Renal cortical epithelial cell (primary cell): ENCODE results near the gene CUEDC2. TPM values are rescaled to one million over a fixed set of nuclear protein-coding genes. Genes with fewer than 3 reads are reported as not detected.

Source experiments
- total RNA-seq: library from RNA; depleted of rRNA; stranded (reverse); fragments of >200 nt; gene quantifications from 2 replicates; pipeline ENCODE4 v1.2.3, GENCODE V29; 2014

Gene CUEDC2
- total RNA-seq, 1 donor from 2014 or later: 49.5 TPM

Other genes with a start within 250 kb of the CUEDC2 start
- gene ELOVL3, start 206.3 kb downstream of the CUEDC2 start, total RNA-seq: 0.69 and 1.3 TPM in 2 replicates
- gene PITX3, start 191.1 kb downstream of the CUEDC2 start, total RNA-seq: 1.7 and 2.2 TPM in 2 replicates
- gene GBF1, start 187.0 kb downstream of the CUEDC2 start, total RNA-seq: 22.4 and 90.0 TPM in 2 replicates
- 52.4 and 57.3 TPM in 2 replicates for gene NFKB2, start 36.9 kb downstream of the CUEDC2 start, total RNA-seq
- gene PSD, start 13.8 kb downstream of the CUEDC2 start, total RNA-seq: 0.17 and 3.5 TPM in 2 replicates
- gene FBXL15, start 11.7 kb downstream of the CUEDC2 start, total RNA-seq: 12.7 and 15.1 TPM in 2 replicates
- gene C10orf95, start 19.0 kb upstream of the CUEDC2 start, total RNA-seq: 0.25 and 1.6 TPM in 2 replicates
- gene ACTR1A, start 70.1 kb upstream of the CUEDC2 start, total RNA-seq: 145 and 168 TPM in 2 replicates
- 0.69 and 8.1 TPM in 2 replicates for gene SUFU, start 71.4 kb upstream of the CUEDC2 start, total RNA-seq
- 47.2 and 146 TPM in 2 replicates for gene TRIM8, start 211.9 kb upstream of the CUEDC2 start, total RNA-seq